HepG2 (cell line): ENCODE measurements around the gene STK32C. TPM values are rescaled to one million over a fixed set of nuclear protein-coding genes. Genes with fewer than 3 reads are reported as not detected.

ENCODE experiments used
- AFF4 ChIP-seq: sonication (generic); formaldehyde crosslinking; IDR thresholded peaks from 2 replicates; pipeline ENCODE4 v1.4.0; 2020; ENCODE audit warnings: missing genetic modification reagents
- AHR ChIP-seq: IDR thresholded peaks from 2 replicates; pipeline ENCODE4 v1.6.1; 2018; ENCODE audit warnings: missing genetic modification reagents, missing compliant biosample characterization
- DBP ChIP-seq: sonication (generic); formaldehyde crosslinking; IDR thresholded peaks from 2 replicates; pipeline ENCODE4 v1.4.0; 2020; ENCODE audit warnings: missing genetic modification reagents; ENCODE audit errors: not compliant biosample characterization
- GTF2F1 ChIP-seq: fragments of 150-350 bp; IDR thresholded peaks from 2 replicates; pipeline ENCODE4 v1.6.1; 2014; ENCODE audit warnings: low read length
- KDM2A ChIP-seq: sonication (generic); formaldehyde crosslinking; IDR thresholded peaks from 2 replicates; pipeline ENCODE4 v1.4.0; 2020; ENCODE audit warnings: low read depth, missing genetic modification reagents, borderline replicate concordance
- MYC ChIP-seq: sonication (generic); formaldehyde crosslinking; IDR thresholded peaks from 2 replicates; pipeline ENCODE4 v1.9.0; 2021; ENCODE audit warnings: missing genetic modification reagents, borderline replicate concordance
- MYPOP ChIP-seq: sonication (generic); formaldehyde crosslinking; IDR thresholded peaks from 2 replicates; pipeline ENCODE4 v1.8.1; 2023; ENCODE audit warnings: mild to moderate bottlenecking, moderate library complexity, missing genetic modification reagents
- POGK ChIP-seq: sonication (generic); formaldehyde crosslinking; conservative IDR thresholded peaks from 2 replicates; pipeline ENCODE4 v1.8.0; 2022; ENCODE audit warnings: mild to moderate bottlenecking, moderate library complexity, missing genetic modification reagents
- TBX2 ChIP-seq: sonication (generic); formaldehyde crosslinking; IDR thresholded peaks from 2 replicates; pipeline ENCODE4 v1.5.0; 2020; ENCODE audit warnings: missing genetic modification reagents, mild to moderate bottlenecking, borderline replicate concordance
- TERF1 ChIP-seq: sonication (generic); formaldehyde crosslinking; IDR thresholded peaks from 2 replicates; pipeline ENCODE4 v1.8.0; 2022; ENCODE audit warnings: mild to moderate bottlenecking, missing genetic modification reagents, moderate library complexity
- TFDP1 ChIP-seq: IDR thresholded peaks from 2 replicates; pipeline ENCODE4 v1.6.1; 2016; ENCODE audit warnings: missing compliant biosample characterization, missing genetic modification reagents, borderline replicate concordance
- ZC3H4 ChIP-seq: sonication (generic); formaldehyde crosslinking; IDR thresholded peaks from 2 replicates; pipeline ENCODE4 v1.4.0; 2020; ENCODE audit warnings: missing genetic modification reagents, borderline replicate concordance
- ZNF563 ChIP-seq: sonication (generic); formaldehyde crosslinking; IDR thresholded peaks from 2 replicates; pipeline ENCODE4 v1.8.0; 2022; ENCODE audit warnings: mild to moderate bottlenecking, moderate library complexity, missing genetic modification reagents
- ZNF776 ChIP-seq: sonication (generic); formaldehyde crosslinking; IDR thresholded peaks from 2 replicates; pipeline ENCODE4 v1.4.0; 2020; ENCODE audit warnings: mild to moderate bottlenecking, missing genetic modification reagents
- ZNF781 ChIP-seq: sonication (generic); formaldehyde crosslinking; IDR thresholded peaks from 2 replicates; pipeline ENCODE4 v1.5.1; 2020; ENCODE audit warnings: borderline replicate concordance, mild to moderate bottlenecking, missing genetic modification reagents; ENCODE audit errors: not compliant biosample characterization
- ZSCAN29 ChIP-seq: sonication (generic); formaldehyde crosslinking; conservative IDR thresholded peaks from 2 replicates; pipeline ENCODE4 v1.4.0; 2020; ENCODE audit warnings: mild to moderate bottlenecking, missing genetic modification reagents
- polyA plus RNA-seq, 8 experiments: library from polyadenylated mRNA; depleted of rRNA in 3 of 8; stranded (reverse) in 7 of 8; unstranded in 1 of 8; fragments of >200 nt; fragmentation: Illumina TruSeq in 4 of 8; extraction: Trizol in 4 of 8; gene quantifications; 2 replicates each; pipeline versions ENCODE4 v1.2.1 to v1.2.3, GENCODE V29; 2011 to 2016; ENCODE audit warnings: low read depth in 4 of 8, missing spikeins in 1 of 8, mixed read lengths in 1 of 8; ENCODE audit not compliant: insufficient read depth in 1 of 8
- total RNA-seq, 5 experiments: library from RNA; depleted of rRNA; stranded (reverse); fragments of >200 nt; fragmentation: Illumina TruSeq; extraction: Trizol; gene quantifications; 2 replicates each; pipeline ENCODE4 v1.2.3, GENCODE V29; 2016; ENCODE audit warnings: low read depth in 1 of 5

STK32C gene
- total and polyA plus RNA-seq, 2 of the 13 experiments (the other 11 are each of a cell fraction or from before 2014, with no cell fraction given), result 10.9 to 19.4 TPM

GRCh38 chr10:132308587-132309470 is 1.1 kb upstream of the STK32C start (continued):
- TF ChIP-seq ZNF563 (0 out of 2 replicates have a peak, but pooled peaks have one; percentile 54), GTF2F1 (no peak), POGK (CRISPR knock-in tag) (0 out of 2 replicates have a peak, but pooled peaks have one; percentile 65), DBP (CRISPR knock-in tag) (peak; percentile 9), ZSCAN29 (CRISPR knock-in tag) (no peak), AHR (CRISPR knock-in tag) (no peak), AFF4 (no peak), ZNF781 (CRISPR knock-in tag) (no peak), MYPOP (0 out of 2 replicates have a peak, but pooled peaks have one; percentile 32), ZC3H4 (CRISPR knock-in tag) (no peak), TBX2 (CRISPR knock-in tag) (0 out of 2 replicates have a peak, but pooled peaks have one; percentile 4), KDM2A (CRISPR knock-in tag) (0 out of 2 replicates have a peak, but pooled peaks have one; percentile 5), MYC (CRISPR knock-in tag) (0 out of 2 replicates have a peak, but pooled peaks have one; percentile 30), ZNF776 (CRISPR knock-in tag) (no peak), TERF1 (CRISPR knock-in tag) (no peak), TFDP1 (peak; percentile 46; the same call in 1 of the 2 replicates)
